Amygdala (tissue), 56 donors: ENCODE data around the gene ZNF408.
"Not testable (repeated sequence)": the region's sequence is repeated elsewhere in the genome, so short reads cannot be mapped to it uniquely, and the experiment has no call there.

Source experiments
- DNase-seq, 56 donors: peaks; one replicate each; lab custom pipeline; 2025; lab: John Stamatoyannopoulos, UW

ZNF408 gene

DNA sequence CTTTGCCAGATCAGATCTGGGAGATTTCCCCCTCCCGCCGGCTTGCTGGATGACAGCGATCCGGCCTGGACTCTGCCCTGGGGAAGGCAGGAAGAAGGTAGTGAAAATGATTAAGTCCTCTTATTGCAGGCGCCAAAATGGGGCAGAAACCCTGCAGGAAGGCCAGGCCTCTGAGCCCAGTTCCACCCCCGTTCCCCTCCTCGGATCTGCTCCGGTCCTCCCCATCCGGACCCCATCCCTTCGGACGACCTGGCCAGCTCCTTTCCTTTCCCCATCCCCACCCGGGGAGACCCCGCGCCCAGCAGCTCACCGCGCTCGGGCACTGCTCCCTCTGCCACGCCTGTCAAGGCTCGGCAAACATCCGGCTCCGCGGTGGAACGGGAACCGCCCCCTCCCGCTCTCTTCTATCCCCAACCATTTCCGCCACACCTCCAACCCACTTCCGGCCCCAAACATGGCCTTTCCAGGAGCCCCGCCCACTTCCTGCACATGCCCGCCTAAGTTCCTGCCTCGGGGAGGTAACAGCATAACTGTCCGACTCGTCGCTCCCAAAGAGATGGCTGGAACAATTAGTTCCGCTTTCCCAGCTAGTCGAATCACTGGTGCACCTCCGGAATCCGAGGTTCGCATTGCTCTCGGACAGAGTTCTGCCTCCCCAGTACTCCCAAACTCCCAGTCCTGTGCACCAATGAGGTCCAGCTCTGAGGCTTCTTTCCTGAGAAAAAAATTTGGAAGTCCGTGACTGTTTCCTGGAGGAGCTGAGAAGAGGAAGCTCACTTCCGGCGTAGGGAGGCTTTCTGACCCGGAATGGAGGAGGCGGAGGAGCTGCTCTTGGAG, at the start of gene ZNF408, which contains the start of gene ARHGAP1:
Gene ZNF408, plus strand, starts transcription at position 791 of the 837 bp plus-strand sequence. Its CDS starts 17 bp downstream, at position 808.
Gene ARHGAP1, minus strand, starts transcription at position 379 of the 837 bp plus-strand sequence. CDS start 4,512 bp downstream, outside the sequence.
- peak; percentile 71 to 99 (median 96) for DNase-seq

DNA sequence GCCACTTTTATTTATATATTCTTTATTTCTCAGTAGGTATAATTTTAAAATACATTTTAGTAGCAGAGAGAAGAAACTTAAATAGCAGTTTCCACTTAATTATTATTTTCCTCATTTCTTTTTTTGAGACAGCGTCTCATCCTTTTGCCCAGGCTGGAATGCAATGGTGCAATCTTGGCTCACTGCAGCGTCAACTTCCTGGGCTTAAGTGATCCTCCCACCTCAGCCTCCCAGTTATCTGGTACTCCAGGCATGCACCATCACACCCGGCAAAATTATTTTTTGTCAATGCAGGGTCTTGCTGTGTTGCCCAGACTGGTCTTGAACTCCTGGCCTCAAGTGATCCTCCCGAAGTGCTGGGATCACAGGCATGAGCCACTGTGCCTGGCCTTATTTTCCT, 45.2 kb upstream of the ZNF408 start:
- DNase-seq = no peak

DNA sequence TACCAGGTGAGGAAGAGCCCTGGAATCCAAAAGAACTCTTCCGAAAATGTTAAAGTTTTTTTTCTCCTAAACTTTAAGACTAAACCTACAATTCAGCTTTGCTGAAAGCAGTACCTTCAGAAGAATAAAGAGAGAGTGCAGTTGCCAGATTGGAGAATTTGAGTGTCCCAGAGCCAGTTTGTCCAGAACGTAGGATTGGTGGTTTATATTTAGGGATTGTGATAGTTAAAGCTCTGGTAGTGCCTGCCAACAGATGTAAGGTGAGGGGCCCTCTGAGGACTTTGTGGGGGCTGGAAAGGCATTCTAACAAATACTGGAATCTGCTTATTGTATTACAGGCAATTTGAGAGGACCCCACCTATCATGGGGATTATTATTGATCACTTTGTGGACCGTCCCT, 43.6 kb upstream of the ZNF408 start:
- DNase-seq = no peak

DNA sequence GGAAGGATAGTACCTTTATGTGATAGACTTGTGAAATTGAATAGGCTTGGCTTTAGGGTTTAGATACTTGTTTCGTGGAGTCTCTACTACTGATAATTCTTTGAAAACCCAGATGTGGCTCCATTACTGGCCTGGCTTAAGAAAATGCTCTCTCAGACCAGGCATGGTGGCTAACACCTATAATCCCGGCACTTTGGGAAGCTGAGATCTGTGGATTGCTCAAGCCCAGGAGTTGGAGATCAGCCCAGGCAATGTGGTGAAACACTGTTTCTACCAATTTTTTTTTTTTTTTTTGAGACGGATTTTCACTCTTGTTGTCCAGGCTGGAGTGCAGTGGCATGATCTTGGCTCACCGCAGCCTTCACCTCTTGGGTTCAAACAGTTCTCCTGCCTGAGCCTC, 42.6 kb upstream of the ZNF408 start:
- no peak for DNase-seq

DNA sequence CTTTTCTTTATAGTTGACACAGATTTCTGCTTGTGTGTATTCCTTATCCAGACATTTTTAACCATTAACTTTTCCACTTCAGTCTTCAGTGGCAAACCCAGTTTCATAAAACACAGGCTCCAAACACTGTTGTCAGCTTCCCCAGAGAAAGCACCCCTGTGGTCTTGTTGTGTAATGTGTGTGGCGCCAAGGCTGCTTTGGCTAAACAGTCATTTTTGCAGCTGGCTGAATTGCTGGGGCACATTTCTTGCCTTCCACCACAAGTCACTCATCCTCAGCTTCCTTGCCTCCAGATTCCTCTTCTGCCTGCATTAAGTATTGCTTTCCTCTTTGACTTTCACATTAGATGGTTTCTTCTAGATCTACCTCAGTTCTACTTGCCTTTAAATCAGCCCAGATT, 40.9 kb upstream of the ZNF408 start:
- DNase-seq = peak in 1 of 56 donors; percentile 23

DNA sequence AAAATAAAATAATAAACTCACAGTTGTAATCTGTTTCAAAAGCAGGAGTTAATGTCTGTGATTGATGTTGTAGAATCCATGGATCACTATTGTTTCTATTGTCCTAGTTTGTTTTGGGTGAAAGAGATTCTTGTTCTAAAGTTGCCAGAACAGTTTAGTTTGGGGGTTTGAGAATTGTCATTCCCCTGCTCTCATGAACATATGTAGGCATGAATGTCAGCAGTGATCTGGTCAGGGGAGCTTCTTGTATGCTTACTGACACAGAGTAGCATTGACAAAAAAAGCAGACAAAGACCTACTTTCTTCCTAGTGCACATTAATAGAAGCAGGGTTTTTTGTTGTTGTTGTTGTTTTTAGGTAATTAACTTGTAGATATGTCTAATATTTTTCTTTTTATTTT, 39.0 kb upstream of the ZNF408 start:
- DNase-seq = peak in 1 of 56 donors; percentile 55

DNA sequence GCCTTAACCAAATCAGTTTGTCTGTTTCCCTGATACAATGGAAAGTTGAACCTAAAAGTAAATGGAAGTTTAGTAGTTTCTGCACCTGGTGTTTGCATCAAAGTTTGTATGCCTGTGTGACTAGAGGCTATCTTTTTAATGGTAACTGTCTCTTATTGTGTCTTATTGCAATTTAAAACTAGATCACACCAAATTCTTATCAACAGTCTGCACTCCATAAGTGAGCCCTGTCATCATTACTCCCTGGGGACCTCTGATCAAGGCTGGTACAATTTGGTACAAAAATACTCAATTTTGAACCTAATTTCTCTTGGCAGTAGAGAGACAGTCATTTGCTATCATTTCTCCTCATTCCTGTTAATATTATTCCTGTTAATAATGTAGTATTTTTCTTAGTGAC, 38.5 kb upstream of the ZNF408 start:
- no peak for DNase-seq

DNA sequence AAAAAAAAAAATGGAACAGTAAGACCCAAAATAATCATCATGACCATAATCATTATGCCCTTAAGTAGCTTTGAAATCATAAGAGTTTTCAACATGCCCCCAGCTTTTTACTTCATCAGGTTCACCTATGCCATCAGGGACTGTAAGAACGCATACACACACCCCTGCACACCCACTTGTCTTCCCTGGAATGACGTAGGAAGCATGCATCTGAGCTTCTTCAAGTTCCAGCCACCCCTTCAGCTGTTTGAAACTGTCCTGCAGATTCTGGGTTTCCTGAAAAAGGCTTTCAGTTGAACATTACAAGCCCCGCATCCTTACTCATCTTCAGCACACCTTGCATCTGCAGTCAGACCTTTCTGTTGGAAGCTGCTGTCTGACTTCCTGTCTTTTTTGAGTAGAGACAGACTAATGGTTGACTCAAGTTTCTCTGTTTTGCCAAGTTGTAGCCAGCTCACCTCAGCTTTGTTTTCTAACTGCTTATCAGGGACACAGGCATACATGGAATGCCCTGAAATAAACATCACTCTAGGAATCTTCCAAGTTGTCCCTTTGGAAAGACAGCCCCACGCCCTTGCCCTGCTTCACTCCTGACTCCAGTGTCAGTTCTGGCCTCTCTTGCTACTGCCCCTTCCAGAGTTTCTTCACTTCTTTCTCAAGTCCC, 37.4 kb upstream of the ZNF408 start:
- DNase-seq = no peak

DNA sequence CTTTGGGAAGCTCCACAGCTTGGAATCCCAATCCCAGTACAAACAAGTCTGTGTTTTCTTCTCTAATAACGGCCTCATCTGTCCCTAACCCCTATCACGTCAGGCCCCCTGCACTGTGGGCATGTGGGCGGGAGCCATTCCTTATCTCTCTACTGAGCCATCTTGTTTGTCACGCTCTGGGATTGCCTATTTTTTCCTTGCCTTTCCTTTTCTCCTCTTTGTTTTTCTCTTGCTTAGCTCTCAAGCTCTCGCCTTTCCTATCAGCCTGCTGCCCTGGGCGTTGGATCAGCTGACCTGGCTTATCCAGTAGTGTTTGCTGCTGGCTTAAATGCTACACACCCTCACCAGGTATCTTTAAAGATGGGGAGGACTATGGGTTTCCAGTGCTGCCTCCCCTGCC, 36.2 kb upstream of the ZNF408 start:
- no peak for DNase-seq

DNA sequence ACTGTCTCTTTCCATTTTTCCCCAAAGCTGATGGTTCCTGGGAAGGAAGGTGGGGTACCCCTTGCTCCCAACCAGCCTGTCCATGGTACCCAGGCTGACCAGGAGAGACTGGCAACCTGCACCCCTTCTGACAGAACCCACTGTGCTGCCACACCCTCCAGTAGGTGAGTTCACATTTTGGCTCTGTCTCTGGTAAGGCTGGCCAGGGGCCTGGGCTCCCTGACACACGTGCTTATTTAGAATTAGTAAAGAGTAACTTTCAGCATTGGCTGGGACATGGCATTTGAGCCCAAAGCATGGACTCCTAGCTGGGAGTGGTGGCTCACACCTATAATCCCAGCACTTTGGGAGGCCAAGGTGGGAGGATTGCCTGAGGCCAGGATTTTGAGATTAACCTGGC, 35.5 kb upstream of the ZNF408 start:
- no peak for DNase-seq

DNA sequence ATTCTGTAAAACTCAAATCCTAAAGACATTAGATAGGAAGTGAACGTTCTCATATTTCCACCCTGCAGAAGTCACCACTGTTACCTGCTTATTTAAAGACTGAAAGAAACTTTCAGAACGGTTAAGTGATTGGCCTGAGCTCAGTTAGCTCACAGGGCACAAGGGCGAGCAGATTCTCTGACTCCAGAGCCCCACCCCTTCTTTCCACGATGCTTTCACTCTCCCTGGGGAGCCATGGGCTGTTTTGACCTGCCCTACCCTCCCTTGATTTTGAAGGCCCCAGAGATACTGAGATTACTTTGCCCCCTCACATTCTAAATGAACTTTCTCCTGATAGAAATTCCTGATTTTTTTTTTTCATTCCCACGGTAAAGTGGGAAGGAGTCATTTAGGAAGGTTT, 34.3 kb upstream of the ZNF408 start:
- DNase-seq = no peak

DNA sequence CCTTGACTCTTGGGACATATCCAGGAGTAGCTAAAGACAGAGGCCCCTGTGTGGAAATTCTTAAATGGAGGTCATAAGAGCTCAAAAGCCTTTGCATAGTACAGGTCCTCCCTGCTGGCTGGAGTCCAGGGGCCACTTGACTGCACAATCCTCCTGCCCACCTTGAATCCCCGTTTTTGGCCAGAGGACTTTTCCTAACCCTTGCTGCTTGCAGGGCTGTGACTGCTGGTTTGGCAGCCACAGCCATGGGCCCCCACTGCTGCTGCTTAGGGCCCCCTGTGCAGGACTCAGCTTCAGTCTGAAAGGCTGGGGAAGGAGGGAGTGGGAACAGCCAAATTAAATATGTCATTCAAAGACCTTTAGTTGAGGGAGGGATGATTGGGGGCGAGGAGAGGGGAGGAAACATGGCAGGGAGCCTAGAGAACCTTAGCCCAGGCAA, 33.8 kb upstream of the ZNF408 start:
- peak in 1 of 56 donors; percentile 53 for DNase-seq

DNA sequence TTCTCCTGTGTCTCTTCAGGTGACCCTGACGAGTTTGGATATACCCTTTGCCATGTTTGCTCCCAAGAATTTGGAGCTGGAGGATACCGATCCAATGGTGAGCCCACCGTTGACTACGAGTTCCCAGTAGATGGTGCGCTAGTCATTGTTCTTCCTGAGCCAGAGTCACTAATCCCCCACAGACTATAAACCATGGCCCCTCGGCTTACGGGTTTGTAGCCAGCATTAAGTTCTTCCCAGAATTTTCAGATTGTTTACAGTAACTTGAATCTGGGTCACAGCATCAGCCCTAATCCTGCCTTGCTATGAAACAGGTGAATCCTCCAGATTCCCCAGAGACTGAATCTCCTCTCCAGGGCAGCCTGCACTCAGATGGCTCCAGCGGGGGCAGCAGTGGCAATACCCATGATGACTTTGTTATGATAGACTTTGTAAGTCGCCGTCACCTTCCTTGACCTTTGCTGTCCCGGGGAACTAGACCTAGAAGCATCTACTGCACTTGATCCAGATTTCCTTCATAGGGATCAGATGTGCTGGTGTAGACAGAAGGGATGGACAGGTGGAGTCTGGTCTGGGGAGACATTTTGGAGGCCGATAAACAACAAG, 32.2 kb upstream of the ZNF408 start:
- no peak for DNase-seq

DNA sequence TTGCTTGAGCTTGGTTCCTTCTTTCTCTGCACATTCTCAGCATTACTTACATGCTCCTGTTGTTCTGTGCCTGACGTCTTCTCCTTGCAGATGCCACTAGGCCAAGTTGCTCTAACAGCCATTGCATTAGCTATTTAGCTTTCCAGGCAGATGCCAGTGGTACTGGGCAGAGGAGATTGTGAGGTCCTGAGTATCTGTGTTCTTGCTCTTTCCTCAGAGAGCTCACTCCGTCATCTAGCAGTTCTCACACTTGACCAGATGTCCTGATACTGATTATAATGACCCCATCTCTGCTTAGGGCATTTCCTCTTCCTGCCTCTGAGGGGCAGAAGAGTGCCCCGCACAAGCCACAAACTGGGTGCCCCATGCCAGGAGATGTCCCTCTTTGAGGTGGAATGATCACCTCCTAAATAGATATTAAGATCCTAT, 31.1 kb upstream of the ZNF408 start:
- DNase-seq = peak in 1 of 56 donors; percentile 15

DNA sequence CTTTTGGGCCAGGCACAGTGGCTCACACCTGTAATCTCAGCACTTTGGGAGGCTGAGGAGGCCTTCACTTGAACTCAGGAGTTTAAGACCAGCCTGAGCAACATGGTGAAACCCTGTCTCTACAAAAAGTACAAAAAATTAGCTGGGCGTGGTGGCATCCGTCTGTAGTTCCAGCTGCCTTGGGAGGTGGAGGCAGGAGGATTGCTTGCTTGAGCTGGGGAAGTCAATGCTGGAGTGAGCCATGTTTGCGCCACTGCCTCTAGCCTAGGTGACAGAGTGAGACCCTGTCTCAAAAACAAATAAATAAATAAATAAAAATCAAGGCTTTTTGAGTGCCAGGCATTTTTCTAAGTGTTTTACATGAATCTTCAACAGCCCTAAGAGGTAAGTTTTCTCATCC, 30.3 kb upstream of the ZNF408 start:
- not testable (repeated sequence) for DNase-seq

DNA sequence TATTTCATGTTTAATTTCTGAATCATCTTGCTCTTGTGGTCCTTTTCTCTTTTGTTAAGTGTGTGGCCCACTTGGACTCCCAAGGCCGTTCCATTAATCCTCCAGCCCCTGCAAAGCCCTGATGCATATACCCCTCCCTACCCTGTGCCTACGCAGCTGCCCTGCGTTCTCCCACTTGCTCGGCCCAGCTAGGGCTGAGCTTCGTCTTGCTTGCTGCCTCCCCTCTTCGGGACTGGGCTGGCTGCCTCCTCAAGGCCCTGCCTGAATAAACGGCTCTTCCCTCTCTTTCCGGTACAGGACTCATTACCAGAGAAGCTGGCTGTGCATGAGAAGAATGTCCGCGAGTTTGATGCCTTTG, 28.9 kb upstream of the ZNF408 start:
- DNase-seq = no peak

DNA sequence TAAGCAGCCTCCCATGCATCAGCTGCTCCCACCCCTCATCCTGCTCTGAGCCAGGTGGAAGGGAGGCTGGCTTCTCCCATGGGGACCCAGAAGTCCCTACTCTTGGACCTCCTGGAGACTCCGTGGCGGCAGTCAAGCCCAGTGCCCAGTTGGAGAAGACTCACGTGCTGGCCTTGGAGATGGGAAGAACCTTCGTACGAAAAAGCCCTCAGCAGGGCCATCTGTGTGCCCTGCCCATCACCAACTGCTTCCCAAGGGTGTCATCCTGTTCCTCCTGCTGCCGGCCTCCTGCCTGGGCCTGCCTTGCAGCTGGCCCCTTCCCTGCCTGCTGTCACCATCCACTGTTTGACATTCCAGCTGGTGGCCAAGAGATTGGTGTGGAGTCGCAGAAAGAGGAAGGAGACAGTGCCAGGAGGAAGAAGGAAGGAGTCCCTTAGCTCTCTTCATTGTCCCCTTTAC, 28.4 kb upstream of the ZNF408 start:
- DNase-seq = no peak

DNA sequence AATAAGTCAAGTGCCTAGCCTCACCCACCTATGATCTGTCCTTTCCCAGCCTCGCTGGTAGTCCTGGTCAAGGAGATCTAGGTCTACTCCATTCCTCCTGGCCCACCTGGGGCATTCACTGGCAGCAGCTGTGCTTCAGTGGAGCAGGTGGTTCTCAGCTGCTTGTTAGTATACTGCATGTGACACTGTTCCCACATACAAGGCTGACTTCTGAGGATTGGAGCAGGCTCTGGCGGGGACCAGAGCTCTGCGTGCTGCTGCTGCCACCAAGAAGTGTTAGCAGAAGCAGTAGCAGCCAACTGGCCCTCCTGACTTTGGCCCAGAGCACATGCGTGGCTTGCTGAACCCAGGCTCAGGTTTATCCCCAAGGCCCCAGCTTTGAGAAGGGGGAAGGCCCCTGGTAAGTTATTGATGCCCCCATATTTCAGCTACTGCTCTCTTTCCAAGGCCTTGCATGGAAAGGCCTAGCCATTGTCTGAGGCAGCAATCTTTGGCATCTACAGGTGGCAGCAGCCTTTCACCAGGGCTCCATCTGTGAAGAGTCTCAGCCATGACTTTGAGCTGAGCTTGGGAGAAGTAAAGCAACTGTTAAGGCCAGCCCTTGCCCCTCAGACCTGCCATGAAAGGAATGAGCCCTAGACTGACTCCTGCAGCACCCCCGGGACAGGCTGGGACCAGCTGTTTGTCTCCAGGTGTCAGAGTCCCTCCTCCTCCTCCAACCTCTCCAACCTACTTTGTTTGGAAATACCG, 26.9 kb upstream of the ZNF408 start:
- no peak for DNase-seq

DNA sequence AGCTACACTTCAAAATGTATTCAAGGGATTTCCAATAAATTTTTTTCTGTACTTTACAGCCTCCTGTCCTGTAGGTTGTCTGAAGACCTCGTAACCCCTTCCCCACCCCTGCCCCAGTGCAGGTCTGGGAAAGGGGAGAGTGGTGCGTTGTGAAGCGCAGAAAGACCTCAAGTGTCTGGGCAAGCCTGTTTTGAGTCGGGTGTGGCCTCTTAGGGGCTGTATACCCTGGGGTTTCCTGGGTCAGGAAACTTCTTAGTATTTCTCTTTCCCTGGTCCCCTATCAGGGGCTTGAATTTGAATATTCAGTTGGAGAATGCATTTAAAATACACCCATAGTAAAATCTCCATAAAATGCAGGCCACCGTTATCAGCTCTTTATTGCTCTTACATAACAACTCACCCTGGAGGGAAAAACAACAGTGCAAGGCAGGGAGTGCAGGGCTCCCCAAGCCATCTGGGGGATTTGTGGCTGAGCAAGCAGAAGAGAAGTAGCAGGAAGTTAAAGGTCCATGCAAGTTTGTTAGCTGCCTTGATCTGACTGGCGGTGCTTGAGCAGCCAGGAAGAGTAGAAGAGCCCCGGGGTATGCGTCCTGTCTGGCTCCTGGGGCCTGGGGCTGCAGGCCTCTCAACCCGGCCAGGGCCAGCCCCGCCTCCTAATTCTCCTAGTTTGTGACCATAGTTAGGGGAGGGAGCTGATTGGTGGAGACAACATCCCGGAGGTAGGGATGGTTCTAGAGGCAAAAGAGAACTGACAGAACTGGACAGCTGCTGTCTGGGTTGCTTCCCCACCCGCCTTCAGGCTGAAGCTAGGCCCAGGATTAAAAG, 26.2 kb upstream of the ZNF408 start:
- DNase-seq = no peak
